Chondrocyte (in vitro differentiated cells): ENCODE results near the gene JPT1. TPM values are rescaled to one million over a fixed set of nuclear protein-coding genes. Genes with fewer than 3 reads are reported as not detected.

ENCODE experiments used
- DNase-seq: peaks from one replicate; pipeline ENCODE4 v3.0.0; 2021; ENCODE audit warnings: mixed read lengths, low spot score
- H3K27ac Mint-ChIP-seq: one replicate; pipeline ENCODE4 v1.8.0; 2021; ENCODE audit warnings: mild to moderate bottlenecking, moderate library complexity, mixed read lengths; ENCODE audit not compliant: unreplicated experiment
- H3K27me3 Mint-ChIP-seq: 2 replicates; pipeline ENCODE4 v1.8.0; 2021; ENCODE audit warnings: low read depth, mixed read lengths
- H3K36me3 Mint-ChIP-seq: 2 replicates; pipeline ENCODE4 v1.8.0; 2021; ENCODE audit warnings: low read depth, mixed read lengths
- H3K4me1 Mint-ChIP-seq: 2 replicates; pipeline ENCODE4 v1.8.0; 2021; ENCODE audit warnings: low read depth, mild to moderate bottlenecking, mixed read lengths
- H3K4me3 Mint-ChIP-seq: one replicate; pipeline ENCODE4 v1.8.0; 2021; ENCODE audit warnings: mild to moderate bottlenecking, moderate library complexity, mixed read lengths; ENCODE audit not compliant: unreplicated experiment
- H3K9me3 Mint-ChIP-seq: 2 replicates; pipeline ENCODE4 v1.8.0; 2021; ENCODE audit warnings: low read depth, mixed read lengths
- total RNA-seq: library from RNA; stranded (reverse); gene quantifications from 3 replicates; pipeline ENCODE4 v1.2.1, GENCODE V29; 2021
- TF ChIP-seq, protein P1 (sequence below): fragments of 200-600 bp; sonication (generic); IDR thresholded peaks from 2 replicates; pipeline ENCODE4 v1.5.0; 2021; ENCODE audit warnings: antibody characterized with exemption, mild to moderate bottlenecking, moderate library complexity

The JPT1 gene
- total RNA-seq, 1 donor from 2014 or later: 90.4 TPM

DNA sequence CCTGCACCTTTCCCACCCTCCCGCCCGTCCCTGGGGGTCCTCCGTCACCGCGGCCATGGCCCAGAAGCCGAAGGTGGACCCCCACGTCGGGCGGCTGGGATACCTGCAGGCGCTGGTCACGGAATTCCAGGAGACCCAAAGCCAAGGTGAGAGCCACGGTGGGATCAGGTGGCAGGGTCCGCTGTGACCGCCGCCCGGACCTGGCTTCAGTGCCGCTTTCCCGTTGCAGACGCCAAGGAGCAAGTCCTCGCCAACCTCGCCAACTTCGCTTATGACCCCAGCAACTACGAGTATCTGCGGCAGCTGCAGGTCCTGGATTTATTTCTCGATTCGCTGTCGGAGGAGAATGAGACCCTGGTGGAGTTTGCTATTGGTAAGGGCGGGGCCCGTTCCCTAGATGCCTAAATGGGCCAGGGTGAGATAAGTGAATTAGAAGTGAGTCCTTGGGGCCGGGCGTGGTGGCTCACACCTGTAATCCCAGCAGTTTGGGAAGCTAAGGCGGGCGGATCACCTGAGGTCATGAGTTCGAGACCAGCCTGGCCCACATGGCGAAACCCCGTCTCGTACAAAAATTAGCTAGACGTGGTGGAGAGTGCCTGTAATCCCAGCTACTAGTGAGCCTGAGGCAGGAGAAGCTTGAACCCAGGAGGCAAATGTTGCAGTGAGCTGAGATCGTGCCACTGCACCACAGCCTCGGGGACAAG lies 43.9 kb downstream of the JPT1 start:
- Mint-ChIP-seq H3K4me3 (peak overlapping the region; percentile 80), H3K9me3 (no peaks in the 10 kb centered on the region), H3K4me1 (peaks cover 33% of the 10 kb centered on the region), H3K27ac (no peak overlapping the region), H3K27me3 (no peaks in the 10 kb centered on the region), H3K36me3 (peaks cover 2% of the 10 kb centered on the region)
- no peak for DNase-seq
- TF ChIP-seq, protein P1, sequence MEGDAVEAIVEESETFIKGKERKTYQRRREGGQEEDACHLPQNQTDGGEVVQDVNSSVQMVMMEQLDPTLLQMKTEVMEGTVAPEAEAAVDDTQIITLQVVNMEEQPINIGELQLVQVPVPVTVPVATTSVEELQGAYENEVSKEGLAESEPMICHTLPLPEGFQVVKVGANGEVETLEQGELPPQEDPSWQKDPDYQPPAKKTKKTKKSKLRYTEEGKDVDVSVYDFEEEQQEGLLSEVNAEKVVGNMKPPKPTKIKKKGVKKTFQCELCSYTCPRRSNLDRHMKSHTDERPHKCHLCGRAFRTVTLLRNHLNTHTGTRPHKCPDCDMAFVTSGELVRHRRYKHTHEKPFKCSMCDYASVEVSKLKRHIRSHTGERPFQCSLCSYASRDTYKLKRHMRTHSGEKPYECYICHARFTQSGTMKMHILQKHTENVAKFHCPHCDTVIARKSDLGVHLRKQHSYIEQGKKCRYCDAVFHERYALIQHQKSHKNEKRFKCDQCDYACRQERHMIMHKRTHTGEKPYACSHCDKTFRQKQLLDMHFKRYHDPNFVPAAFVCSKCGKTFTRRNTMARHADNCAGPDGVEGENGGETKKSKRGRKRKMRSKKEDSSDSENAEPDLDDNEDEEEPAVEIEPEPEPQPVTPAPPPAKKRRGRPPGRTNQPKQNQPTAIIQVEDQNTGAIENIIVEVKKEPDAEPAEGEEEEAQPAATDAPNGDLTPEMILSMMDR: no peak

DNA sequence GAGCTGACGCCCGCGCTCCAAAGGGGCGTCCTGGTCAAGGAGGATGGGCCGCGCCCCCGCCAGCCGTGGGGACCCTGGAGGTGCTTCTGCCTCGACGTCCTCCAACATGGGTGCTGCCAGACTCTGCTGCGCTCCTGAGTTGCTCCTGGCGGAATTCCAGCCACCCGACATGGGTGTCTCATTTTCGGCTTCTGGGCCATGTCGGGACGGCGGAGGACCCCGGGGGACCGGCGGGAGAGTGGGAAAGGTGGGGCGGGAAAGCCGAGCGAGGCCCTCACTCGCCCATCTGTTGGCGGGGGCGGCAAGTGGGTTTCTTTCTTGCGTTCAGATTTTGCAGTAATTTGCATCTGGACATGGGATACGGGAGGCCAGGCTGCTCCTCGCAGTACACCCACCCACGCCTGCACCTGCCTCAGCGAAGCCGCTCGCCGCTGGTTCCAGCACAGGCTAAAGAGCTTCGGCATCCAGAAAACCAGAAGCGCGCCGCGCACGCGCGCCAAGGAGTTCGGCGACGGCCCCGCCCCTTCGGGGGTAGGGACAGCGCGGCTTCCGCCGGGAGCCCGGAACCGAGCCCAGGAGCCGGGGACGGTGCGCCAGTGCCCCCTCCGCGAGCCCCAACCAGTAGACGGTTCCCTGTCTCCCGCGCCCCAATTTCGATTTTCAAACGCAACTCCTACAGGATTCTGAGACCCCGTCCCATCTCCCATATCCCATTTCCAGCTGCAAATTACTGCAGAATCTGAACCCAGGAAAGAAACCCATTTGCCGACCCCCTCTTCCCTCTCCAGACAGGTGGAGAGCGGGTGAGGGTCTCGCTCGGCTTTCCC lies 44.7 kb downstream of the JPT1 start, which contains the start of gene ARMC7:
TSS of gene ARMC7 (plus strand) at position 563 of the 827 bp plus-strand sequence. CDS start 320 bp downstream, outside the sequence.
- TF ChIP-seq, protein P1: no peak
- no peaks in the 10 kb centered on the region for H3K27me3 Mint-ChIP-seq
- peak within 1 kb of the TSS; percentile 63 for H3K27ac Mint-ChIP-seq
- peaks cover 2% of the 10 kb centered on the region for H3K36me3 Mint-ChIP-seq
- DNase-seq: peak; percentile 94
- H3K9me3 Mint-ChIP-seq: no peaks in the 10 kb centered on the region
- H3K4me3 Mint-ChIP-seq: peak within 1 kb of the TSS; percentile 80
- peaks cover 30% of the 10 kb centered on the region for H3K4me1 Mint-ChIP-seq

DNA sequence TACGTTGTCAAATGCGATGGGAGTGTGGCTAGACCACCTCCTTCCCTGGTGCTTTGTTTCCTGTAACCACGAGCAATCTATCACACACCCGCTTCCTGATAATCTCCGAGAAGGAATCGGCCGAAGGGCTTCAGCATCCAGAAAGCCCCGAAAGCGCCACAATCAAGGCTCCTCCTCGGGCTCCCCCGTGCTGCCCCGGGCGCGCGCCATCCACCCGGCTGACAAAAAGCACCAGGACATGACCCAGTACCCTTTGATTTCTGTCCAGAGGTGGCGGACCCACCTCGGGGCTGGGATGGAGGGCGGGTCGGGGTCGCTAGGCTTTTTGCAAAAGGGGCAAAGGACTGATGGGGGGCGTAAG lies 45.3 kb downstream of the JPT1 start:
- TF ChIP-seq, protein P1: no peak
- Mint-ChIP-seq H3K27me3 (no peaks in the 10 kb centered on the region), H3K4me3 (peak overlapping the region; percentile 80), H3K4me1 (peaks cover 24% of the 10 kb centered on the region), H3K27ac (no peak overlapping the region), H3K9me3 (no peaks in the 10 kb centered on the region), H3K36me3 (peaks cover 2% of the 10 kb centered on the region)
- DNase-seq: no peak

DNA sequence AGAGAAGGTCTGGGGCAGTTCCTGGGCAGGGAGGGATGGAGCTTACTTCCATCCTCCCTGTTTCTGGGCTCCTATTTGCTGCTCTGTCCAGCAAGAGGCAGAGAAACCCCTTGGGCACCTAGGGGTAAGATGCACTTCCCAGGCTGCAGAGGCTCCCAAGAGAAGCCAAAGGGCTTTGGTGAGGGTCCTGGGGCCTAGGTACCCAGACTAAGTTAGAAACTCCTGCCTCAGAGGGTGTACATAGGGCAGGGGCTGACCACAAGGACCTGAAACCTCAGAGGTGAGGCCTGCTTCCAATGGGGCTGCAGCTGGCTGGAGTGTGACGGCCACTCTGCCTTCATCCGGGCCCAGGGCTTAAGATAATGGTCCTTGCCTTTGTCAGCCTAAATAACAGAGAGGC lies 46.1 kb downstream of the JPT1 start:
- Mint-ChIP-seq H3K27ac (no peak overlapping the region), H3K9me3 (no peaks in the 10 kb centered on the region), H3K4me3 (no peak overlapping the region), H3K36me3 (peaks cover 2% of the 10 kb centered on the region), H3K27me3 (no peaks in the 10 kb centered on the region), H3K4me1 (peaks cover 19% of the 10 kb centered on the region)
- no peak for DNase-seq
- TF ChIP-seq, protein P1: no peak
